HEK293 (cell line): ENCODE measurements around the gene GMDS.

Source experiments
- BCL11B ChIP-seq: fragments of 450-650 bp; formaldehyde crosslinking; IDR thresholded peaks from 2 replicates; pipeline ENCODE4 v1.5.1; 2016; ENCODE audit warnings: low read depth, missing biosample characterization, missing genetic modification characterization
- TRIM28 ChIP-seq: IDR thresholded peaks from 2 replicates; pipeline ENCODE4 v1.6.1; 2011; ENCODE audit warnings: low read length, control low read depth, borderline replicate concordance
- YY2 ChIP-seq: fragments of 450-650 bp; formaldehyde crosslinking; IDR thresholded peaks from 2 replicates; pipeline ENCODE4 v1.5.1; 2016; ENCODE audit warnings: missing biosample characterization, missing genetic modification characterization
- ZNF114 ChIP-seq: fragments of 450-650 bp; formaldehyde crosslinking; IDR thresholded peaks from 2 replicates; pipeline ENCODE4 v1.5.0; 2017; ENCODE audit warnings: missing biosample characterization, missing genetic modification characterization
- ZNF341 ChIP-seq: fragments of 450-650 bp; formaldehyde crosslinking; IDR thresholded peaks from 2 replicates; pipeline ENCODE4; 2016; ENCODE audit warnings: low read depth, missing biosample characterization, missing genetic modification characterization
- ZNF433 ChIP-seq: fragments of 450-650 bp; formaldehyde crosslinking; IDR thresholded peaks from 2 replicates; pipeline ENCODE4 v1.5.1; 2016; ENCODE audit warnings: missing biosample characterization, missing genetic modification characterization, low read depth
- ZNF768 ChIP-seq: fragments of 450-650 bp; formaldehyde crosslinking; IDR thresholded peaks from 2 replicates; pipeline ENCODE4 v1.5.1; 2018; ENCODE audit warnings: missing biosample characterization, mild to moderate bottlenecking, missing genetic modification characterization
- TF ChIP-seq, protein P1 (sequence below): fragments of 450-650 bp; formaldehyde crosslinking; IDR thresholded peaks from 2 replicates; pipeline ENCODE4 v1.5.1; 2016; ENCODE audit warnings: missing biosample characterization, missing genetic modification characterization
- TF ChIP-seq, protein P2 (sequence below): IDR thresholded peaks from 2 replicates; pipeline ENCODE4 v1.6.1; 2011; ENCODE audit warnings: mild to moderate bottlenecking, low read depth, low read length, borderline replicate concordance
- TF ChIP-seq, protein P3 (sequence below): fragments of 450-650 bp; formaldehyde crosslinking; IDR thresholded peaks from 2 replicates; pipeline ENCODE4 v1.5.1; 2016; ENCODE audit warnings: missing biosample characterization, missing genetic modification characterization

DNA sequence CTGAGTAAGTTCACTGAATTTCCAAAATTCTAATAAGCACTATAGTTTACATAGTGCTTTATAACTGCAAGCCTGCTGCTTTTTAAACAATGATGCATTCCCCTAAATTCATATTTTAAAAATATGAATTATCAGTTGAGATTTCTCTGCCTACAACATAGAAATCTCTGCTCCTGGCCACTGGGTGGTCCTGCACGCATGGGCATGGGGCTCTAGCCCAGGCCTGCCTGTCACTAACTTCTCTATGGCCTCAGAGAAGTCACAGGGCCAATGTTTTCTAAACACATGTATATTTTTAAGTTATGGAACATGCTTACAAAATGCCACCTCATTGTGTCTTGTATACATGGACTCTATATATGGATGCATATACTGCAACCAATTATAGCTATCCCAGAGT, 424.7 kb downstream of the GMDS start:
- TF ChIP-seq ZNF114 (no peak), ZNF433 (no peak), YY2 (no peak), TRIM28 (no peak), BCL11B (tag by site-specific recombination) (no peak), ZNF341 (tag by site-specific recombination) (no peak), ZNF768 (no peak)
- TF ChIP-seq, protein P1, sequence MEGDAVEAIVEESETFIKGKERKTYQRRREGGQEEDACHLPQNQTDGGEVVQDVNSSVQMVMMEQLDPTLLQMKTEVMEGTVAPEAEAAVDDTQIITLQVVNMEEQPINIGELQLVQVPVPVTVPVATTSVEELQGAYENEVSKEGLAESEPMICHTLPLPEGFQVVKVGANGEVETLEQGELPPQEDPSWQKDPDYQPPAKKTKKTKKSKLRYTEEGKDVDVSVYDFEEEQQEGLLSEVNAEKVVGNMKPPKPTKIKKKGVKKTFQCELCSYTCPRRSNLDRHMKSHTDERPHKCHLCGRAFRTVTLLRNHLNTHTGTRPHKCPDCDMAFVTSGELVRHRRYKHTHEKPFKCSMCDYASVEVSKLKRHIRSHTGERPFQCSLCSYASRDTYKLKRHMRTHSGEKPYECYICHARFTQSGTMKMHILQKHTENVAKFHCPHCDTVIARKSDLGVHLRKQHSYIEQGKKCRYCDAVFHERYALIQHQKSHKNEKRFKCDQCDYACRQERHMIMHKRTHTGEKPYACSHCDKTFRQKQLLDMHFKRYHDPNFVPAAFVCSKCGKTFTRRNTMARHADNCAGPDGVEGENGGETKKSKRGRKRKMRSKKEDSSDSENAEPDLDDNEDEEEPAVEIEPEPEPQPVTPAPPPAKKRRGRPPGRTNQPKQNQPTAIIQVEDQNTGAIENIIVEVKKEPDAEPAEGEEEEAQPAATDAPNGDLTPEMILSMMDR (tag by site-specific recombination), result no peak
- TF ChIP-seq, protein P2, sequence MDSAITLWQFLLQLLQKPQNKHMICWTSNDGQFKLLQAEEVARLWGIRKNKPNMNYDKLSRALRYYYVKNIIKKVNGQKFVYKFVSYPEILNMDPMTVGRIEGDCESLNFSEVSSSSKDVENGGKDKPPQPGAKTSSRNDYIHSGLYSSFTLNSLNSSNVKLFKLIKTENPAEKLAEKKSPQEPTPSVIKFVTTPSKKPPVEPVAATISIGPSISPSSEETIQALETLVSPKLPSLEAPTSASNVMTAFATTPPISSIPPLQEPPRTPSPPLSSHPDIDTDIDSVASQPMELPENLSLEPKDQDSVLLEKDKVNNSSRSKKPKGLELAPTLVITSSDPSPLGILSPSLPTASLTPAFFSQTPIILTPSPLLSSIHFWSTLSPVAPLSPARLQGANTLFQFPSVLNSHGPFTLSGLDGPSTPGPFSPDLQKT, result no peak
- TF ChIP-seq, protein P3, sequence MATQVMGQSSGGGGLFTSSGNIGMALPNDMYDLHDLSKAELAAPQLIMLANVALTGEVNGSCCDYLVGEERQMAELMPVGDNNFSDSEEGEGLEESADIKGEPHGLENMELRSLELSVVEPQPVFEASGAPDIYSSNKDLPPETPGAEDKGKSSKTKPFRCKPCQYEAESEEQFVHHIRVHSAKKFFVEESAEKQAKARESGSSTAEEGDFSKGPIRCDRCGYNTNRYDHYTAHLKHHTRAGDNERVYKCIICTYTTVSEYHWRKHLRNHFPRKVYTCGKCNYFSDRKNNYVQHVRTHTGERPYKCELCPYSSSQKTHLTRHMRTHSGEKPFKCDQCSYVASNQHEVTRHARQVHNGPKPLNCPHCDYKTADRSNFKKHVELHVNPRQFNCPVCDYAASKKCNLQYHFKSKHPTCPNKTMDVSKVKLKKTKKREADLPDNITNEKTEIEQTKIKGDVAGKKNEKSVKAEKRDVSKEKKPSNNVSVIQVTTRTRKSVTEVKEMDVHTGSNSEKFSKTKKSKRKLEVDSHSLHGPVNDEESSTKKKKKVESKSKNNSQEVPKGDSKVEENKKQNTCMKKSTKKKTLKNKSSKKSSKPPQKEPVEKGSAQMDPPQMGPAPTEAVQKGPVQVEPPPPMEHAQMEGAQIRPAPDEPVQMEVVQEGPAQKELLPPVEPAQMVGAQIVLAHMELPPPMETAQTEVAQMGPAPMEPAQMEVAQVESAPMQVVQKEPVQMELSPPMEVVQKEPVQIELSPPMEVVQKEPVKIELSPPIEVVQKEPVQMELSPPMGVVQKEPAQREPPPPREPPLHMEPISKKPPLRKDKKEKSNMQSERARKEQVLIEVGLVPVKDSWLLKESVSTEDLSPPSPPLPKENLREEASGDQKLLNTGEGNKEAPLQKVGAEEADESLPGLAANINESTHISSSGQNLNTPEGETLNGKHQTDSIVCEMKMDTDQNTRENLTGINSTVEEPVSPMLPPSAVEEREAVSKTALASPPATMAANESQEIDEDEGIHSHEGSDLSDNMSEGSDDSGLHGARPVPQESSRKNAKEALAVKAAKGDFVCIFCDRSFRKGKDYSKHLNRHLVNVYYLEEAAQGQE (tag by site-specific recombination), result no peak
